Forelimb muscle (tissue), 1 donor: ENCODE results near the gene CHRNB1. TPM values are rescaled to one million over a fixed set of nuclear protein-coding genes. Genes with fewer than 3 reads are reported as not detected.
A peak's percentile ranks its signal among the peaks of the same experiment; 100 is the strongest.

ENCODE experiments used
- DNase-seq: peaks from one replicate; pipeline ENCODE4 v3.0.0-alpha.2; 2013; ENCODE audit warnings: low read depth
- polyA plus RNA-seq: library from polyadenylated mRNA; unstranded; fragments of 120-200 nt; gene quantifications from one replicate; pipeline ENCODE4 v1.2.1, GENCODE V29; 2013; ENCODE audit not compliant: insufficient read length

Gene CHRNB1
- polyA plus RNA-seq, 1 donor: 89.3 TPM

DNA sequence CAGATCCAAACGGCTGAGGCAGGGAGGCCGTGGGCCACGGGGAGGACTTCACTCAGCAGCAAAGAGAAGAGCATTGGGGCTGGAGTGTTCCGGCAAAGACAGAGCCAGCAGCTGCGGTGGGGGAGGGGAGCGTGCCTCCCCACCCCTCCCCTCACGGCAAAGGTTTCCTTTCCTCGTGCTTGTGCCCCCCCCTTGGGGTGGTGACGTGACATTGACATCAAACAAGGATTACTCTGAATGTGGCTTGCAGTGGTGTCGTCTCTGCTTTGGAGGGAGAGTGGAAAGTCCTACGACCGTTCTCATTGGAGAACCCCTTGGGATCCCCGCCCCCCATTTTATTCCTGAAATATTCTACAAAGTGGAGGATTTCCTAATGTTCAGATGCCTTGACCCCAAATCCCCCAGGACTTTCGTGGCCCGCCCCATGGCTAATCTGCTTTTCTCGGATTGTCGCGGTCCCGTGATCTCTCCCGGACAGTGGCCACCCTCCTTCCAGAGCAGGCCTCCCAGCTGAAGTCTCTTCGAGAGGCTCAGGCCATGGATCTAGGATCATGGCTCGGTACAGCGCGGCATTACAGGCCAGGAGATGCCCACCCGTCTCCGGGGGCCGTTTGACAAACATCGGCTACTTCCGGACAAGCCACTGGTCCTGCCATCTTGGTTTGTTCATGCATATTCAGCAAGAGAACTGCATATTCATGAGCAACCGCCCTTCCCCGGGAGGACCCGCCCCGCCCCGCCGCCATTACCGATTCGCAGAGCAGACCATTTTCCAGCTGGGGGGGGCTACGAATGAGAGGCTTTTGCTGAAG is 38.6 kb downstream of the CHRNB1 start:
- peak; percentile 86 for DNase-seq

DNA sequence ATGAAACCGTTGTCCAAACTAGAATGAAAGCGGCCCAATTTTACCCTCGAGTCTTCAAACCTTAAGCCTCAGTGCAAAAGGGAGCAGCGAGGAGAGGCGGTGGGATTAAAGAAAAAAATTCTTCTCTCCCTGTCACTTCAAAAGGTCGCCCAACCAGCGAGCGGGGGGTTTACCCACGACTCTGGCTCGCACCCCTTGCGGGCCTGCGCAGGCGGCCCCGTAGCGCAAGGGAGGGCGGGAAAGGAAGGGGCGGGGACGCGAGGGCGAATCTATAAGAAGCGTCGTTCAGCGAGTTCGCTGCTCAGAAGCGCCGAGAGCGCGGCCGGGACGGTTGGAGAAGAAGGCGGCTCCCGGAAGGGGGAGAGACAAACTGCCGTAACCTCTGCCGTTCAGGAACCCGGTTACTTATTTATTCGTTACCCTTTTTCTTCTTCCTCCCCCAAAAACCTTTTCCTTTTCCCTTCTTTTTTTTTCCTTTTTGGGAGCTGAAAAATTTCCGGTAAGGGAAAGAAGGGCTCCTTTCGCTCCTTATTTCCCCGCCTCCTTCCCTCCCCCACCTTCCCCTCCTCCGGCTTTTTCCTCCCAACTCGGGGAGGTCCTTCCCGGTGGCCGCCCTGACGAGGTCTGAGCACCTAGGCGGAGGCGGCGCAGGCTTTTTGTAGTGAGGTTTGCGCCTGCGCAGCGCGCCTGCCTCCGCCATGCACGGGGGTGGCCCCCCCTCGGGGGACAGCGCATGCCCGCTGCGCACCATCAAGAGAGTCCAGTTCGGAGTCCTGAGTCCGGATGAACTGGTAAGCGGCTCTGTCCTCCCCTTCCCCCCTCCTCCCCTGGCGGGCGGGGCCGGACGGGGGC is 39.4 kb downstream of the CHRNB1 start, which contains the start of gene POLR2A:
TSS of gene POLR2A (plus strand) at position 300 of the 852 bp plus-strand sequence.
- DNase-seq: peak; percentile 96

DNA sequence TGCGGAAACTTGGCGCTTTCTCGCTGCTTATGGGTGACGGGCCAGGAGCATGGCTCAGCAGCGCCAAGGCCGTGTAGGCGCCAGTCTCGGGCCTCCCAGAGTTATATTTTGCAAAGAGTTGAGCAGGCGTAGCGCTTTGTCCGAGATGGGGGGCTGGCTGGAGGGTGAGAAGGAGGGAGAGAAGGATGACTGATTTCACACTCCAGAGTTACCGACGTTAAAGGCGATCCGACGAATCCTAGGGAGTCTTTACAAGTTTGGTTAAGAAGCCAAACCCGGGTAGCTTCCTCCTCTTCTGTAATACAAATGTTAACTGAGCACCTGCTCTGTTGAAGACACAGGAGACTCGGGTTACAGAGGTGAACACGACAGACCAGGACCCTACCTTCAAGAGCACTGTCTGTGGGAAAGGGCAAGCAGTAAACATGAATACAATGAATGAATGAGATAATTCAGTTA is 40.1 kb downstream of the CHRNB1 start:
- DNase-seq: no peak

GRCh38 chr17:7486181-7486580 is 41.3 kb downstream of the CHRNB1 start:
- no peak for DNase-seq

DNA sequence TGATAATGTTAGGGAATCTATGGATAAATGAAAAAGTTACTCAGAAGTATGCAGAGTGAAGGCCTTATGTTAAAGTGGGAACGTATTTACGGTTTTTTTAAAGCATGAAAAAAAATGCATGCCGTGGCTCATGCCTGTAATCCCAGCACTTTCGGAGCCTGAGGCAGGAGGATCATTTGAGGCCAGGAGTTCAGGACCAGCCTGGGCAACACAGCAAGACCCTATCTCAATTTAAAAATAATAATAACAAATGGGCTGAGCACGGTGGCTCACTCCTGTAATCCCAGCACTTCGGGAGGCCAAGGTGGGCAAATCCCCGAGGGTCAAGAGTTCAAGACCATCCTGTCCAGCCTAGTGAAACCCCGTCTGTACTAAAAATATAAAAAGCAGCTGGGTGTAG is 45.3 kb downstream of the CHRNB1 start:
- DNase-seq: no peak

GRCh38 chr17:7491583-7491982 is 46.7 kb downstream of the CHRNB1 start:
- DNase-seq: no peak

GRCh38 chr17:7493941-7494340 is 49.1 kb downstream of the CHRNB1 start:
- no peak for DNase-seq

DNA sequence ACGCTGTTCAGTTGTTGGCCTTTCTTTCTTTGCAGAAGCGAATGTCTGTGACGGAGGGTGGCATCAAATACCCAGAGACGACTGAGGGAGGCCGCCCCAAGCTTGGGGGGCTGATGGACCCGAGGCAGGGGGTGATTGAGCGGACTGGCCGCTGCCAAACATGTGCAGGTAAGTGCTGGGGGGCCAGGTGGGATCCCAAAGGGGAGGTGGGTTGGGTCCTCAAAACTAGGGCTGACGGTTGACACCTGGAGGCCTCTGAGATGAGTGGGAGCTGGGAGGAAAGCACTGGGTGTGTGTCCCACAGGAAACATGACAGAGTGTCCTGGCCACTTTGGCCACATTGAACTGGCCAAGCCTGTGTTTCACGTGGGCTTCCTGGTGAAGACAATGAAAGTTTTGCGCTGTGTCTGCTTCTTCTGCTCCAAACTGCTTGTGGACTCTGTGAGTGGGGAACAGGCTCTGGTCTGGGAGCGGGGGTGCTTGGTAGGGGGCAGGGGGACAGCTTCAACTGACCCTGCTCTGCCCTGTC is 51.1 kb downstream of the CHRNB1 start:
- no peak for DNase-seq

DNA sequence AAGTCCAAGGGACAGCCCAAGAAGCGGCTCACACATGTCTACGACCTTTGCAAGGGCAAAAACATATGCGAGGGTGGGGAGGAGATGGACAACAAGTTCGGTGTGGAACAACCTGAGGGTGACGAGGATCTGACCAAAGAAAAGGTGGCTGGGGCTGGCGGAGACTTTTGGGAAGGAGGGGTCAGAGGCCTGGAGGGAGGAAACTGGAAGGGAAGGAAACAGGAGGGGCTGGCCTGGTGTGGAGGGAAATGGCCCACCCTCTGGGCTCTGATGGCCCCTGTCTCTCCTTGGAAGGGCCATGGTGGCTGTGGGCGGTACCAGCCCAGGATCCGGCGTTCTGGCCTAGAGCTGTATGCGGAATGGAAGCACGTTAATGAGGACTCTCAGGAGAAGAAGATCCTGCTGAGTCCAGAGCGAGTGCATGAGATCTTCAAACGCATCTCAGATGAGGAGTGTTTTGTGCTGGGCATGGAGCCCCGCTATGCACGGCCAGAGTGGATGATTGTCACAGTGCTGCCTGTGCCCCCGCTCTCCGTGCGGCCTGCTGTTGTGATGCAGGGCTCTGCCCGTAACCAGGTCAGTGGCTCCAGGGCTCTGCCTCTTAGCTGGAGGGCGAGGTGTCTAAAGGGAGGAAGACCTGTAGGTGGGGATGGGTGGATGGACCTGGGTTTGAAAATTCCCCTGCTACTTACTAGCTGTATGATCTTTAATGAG is 51.8 kb downstream of the CHRNB1 start:
- no peak for DNase-seq

DNA sequence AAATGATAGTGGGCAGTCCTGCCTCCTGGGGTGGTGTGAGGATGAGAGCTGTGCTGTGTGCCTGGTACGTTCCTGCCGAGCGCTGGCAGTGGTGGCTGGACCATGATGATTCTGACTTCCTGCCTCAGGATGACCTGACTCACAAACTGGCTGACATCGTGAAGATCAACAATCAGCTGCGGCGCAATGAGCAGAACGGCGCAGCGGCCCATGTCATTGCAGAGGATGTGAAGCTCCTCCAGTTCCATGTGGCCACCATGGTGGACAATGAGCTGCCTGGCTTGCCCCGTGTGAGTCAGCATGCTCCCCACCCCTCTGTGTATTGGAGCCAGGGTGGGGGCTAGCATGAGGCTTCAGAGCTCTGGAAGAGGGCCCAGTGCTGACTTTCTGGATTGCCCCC is 52.4 kb downstream of the CHRNB1 start:
- DNase-seq: no peak

DNA sequence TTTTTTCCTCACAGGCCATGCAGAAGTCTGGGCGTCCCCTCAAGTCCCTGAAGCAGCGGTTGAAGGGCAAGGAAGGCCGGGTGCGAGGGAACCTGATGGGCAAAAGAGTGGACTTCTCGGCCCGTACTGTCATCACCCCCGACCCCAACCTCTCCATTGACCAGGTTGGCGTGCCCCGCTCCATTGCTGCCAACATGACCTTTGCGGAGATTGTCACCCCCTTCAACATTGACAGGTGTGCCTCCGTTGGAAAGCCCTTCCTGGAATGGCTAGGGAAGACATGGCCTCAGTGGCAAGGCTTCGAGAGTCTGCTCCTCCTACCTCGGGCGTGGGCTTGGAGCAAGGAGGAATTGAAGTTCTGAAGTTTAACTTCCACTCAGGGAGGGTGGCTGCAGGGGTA is 52.8 kb downstream of the CHRNB1 start:
- DNase-seq: no peak

- DNase-seq: no peak
These were observed 54.3 kb downstream of the CHRNB1 start for GRCh38 chr17:7499161-7499560.

DNA sequence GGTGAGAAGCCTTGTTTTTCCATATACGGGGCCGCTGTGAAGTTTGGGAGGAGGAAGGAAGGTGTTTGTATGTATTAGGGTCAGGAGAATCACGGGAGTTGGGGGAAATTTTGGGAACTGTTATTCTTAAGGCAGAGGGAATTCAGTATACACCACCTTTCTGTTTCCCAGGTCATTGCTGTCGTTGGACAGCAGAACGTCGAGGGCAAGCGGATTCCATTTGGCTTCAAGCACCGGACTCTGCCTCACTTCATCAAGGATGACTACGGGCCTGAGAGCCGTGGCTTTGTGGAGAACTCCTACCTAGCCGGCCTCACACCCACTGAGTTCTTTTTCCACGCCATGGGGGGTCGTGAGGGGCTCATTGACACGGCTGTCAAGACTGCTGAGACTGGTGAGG is 56.9 kb downstream of the CHRNB1 start:
- DNase-seq: no peak

- DNase-seq: no peak
These were observed 57.4 kb downstream of the CHRNB1 start for GRCh38 chr17:7502171-7502847.

DNA sequence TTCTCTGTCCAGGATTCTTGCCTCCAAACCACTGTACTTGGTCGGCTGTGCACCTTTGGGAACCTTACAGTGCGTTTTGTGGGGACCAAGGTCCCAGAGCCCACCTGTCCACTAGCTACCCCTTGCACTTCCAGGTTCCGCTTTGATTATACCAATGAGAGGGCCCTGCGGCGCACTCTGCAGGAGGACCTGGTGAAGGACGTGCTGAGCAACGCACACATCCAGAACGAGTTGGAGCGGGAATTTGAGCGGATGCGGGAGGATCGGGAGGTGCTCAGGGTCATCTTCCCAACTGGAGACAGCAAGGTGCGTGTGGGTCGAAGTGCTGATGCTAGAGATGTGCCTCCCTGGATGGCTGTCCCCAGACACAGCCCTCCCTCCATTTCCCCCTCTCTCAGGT is 58.1 kb downstream of the CHRNB1 start:
- DNase-seq: no peak

GRCh38 chr17:7503521-7503920 is 58.7 kb downstream of the CHRNB1 start:
- DNase-seq: no peak

Other genes starting within 250 kb of the CHRNB1 start
- 18.0 TPM for gene DLG4, start 225.2 kb upstream of the CHRNB1 start, polyA plus RNA-seq
- gene ACADVL, start 225.1 kb upstream of the CHRNB1 start, polyA plus RNA-seq: 243 TPM
- 36.2 TPM for gene DVL2, start 210.5 kb upstream of the CHRNB1 start, polyA plus RNA-seq
- gene PHF23, start 205.6 kb upstream of the CHRNB1 start, polyA plus RNA-seq: 35.7 TPM
- 246 TPM for gene GABARAP, start 202.6 kb upstream of the CHRNB1 start, polyA plus RNA-seq
- 187 TPM for gene CTDNEP1, start 193.3 kb upstream of the CHRNB1 start, polyA plus RNA-seq
- gene ELP5, start 192.8 kb upstream of the CHRNB1 start, polyA plus RNA-seq: 48.5 TPM
- 0.99 TPM for gene CLDN7, start 182.6 kb upstream of the CHRNB1 start, polyA plus RNA-seq
- gene SLC2A4, start 163.3 kb upstream of the CHRNB1 start, polyA plus RNA-seq: 39.2 TPM
- 2.4 TPM for gene YBX2, start 150.4 kb upstream of the CHRNB1 start, polyA plus RNA-seq
- 281 TPM for gene EIF5A, start 137.4 kb upstream of the CHRNB1 start, polyA plus RNA-seq
- 60.5 TPM for gene GPS2, start 129.7 kb upstream of the CHRNB1 start, polyA plus RNA-seq
- 18.7 TPM for gene NEURL4, start 115.7 kb upstream of the CHRNB1 start, polyA plus RNA-seq
- 11.3 TPM for gene ACAP1, start 108.5 kb upstream of the CHRNB1 start, polyA plus RNA-seq
- 6.5 TPM for gene KCTD11, start 92.9 kb upstream of the CHRNB1 start, polyA plus RNA-seq
- not detected for gene TMEM95, start 89.9 kb upstream of the CHRNB1 start, polyA plus RNA-seq
- gene TNK1, start 64.0 kb upstream of the CHRNB1 start, polyA plus RNA-seq: 0.71 TPM
- 27.7 TPM for gene PLSCR3, start 50.5 kb upstream of the CHRNB1 start, polyA plus RNA-seq
- 55.6 TPM for gene TMEM256, start 41.0 kb upstream of the CHRNB1 start, polyA plus RNA-seq
- 24.5 TPM for gene NLGN2, start 37.2 kb upstream of the CHRNB1 start, polyA plus RNA-seq
- not detected for gene SPEM1, start 24.7 kb upstream of the CHRNB1 start, polyA plus RNA-seq
- not detected for gene SPEM2, start 19.4 kb upstream of the CHRNB1 start, polyA plus RNA-seq
- not detected for gene SPEM3, start 16.2 kb upstream of the CHRNB1 start, polyA plus RNA-seq
- 0.87 TPM for gene TMEM102, start 9.6 kb upstream of the CHRNB1 start, polyA plus RNA-seq
- gene FGF11, start 5.5 kb upstream of the CHRNB1 start, polyA plus RNA-seq: 1.4 TPM
- gene ZBTB4, start 34.6 kb downstream of the CHRNB1 start, polyA plus RNA-seq: 25.1 TPM
- gene SLC35G6, start 36.4 kb downstream of the CHRNB1 start, polyA plus RNA-seq: 0.15 TPM
- gene POLR2A, start 39.3 kb downstream of the CHRNB1 start, polyA plus RNA-seq: 53.3 TPM
- 25.8 TPM for gene TNFSF12, start 104.0 kb downstream of the CHRNB1 start, polyA plus RNA-seq
- gene TNFSF13, start 113.7 kb downstream of the CHRNB1 start, polyA plus RNA-seq: 2.6 TPM
- 31.7 TPM for gene SENP3, start 116.9 kb downstream of the CHRNB1 start, polyA plus RNA-seq
- gene CD68, start 134.6 kb downstream of the CHRNB1 start, polyA plus RNA-seq: 25.6 TPM
- 43.1 TPM for gene MPDU1, start 138.8 kb downstream of the CHRNB1 start, polyA plus RNA-seq
- gene SOX15, start 145.0 kb downstream of the CHRNB1 start, polyA plus RNA-seq: 1.7 TPM
- gene FXR2, start 169.8 kb downstream of the CHRNB1 start, polyA plus RNA-seq: 38.5 TPM
- 61.7 TPM for gene SAT2, start 182.8 kb downstream of the CHRNB1 start, polyA plus RNA-seq
- gene SHBG, start 185.1 kb downstream of the CHRNB1 start, polyA plus RNA-seq: 0.51 TPM
- 33.9 TPM for gene ATP1B2, start 205.9 kb downstream of the CHRNB1 start, polyA plus RNA-seq
- gene TP53, start 242.4 kb downstream of the CHRNB1 start, polyA plus RNA-seq: 32.3 TPM
- gene WRAP53, start 243.4 kb downstream of the CHRNB1 start, polyA plus RNA-seq: 6.6 TPM